HG03135 (cell line): ENCODE results near the gene AP1S2.
"Not testable (repeated sequence)": the region's sequence is repeated elsewhere in the genome, so short reads cannot be mapped to it uniquely, and the experiment has no call there.

Experiments used
- ATAC-seq: cut with Tn5 transposase; IDR thresholded peaks from one replicate; pipeline ENCODE4 v1.9.1; 2021; ENCODE audit warnings: mild to moderate bottlenecking, moderate library complexity; ENCODE audit not compliant: unreplicated experiment

AP1S2 gene

GRCh38 chrX:15855568-15856221 is 1.1 kb upstream of the AP1S2 start:
- ATAC-seq = no peak

- peak; percentile 32 for ATAC-seq
Measured at GRCh38 chrX:15854080-15854655, 445 bp downstream of the AP1S2 start.

DNA sequence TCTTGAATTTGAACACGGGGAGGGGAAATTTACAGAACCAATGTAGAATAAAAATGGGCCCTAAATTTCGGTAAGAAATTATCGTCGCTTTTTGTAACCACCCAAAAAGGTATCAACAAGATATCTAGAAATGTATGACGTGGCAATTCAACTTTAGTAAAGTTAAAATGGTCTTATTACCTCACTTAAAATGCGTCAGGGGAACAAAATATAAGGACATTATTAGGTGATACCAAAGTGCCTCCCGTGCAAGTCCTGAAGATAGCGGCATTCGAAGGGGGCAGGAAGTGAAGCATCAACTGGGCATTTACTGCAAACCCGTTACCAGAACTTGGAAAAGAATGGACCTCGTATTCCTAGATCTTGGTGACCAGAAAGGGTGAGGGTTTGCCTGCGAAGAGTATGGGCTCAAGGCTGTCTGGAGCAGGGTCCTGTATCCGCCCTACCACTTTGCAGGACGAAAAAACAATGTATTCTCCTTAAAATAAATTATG is 980 bp downstream of the AP1S2 start:
- no peak for ATAC-seq

GRCh38 chrX:15849555-15849954 is 5.1 kb downstream of the AP1S2 start:
- no peak for ATAC-seq

DNA sequence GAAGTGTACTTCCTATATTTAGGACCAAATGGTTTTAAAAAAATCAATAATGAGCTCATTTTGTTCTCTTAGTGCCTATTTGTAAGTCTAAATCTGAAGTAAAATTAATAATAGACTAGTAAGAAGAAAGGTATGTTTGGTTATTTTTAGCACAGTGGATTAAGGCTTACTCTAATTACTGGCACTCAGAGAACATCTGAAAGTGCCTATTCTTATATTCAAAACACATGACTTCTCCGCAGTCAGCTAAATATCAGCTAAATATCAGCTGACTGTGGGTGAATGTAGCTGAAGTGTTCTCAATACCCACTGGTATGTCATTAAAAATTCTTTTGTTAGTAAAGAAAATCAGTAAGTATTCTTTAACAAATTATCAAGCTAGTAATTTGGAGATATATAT is 6.0 kb downstream of the AP1S2 start:
- ATAC-seq = no peak

DNA sequence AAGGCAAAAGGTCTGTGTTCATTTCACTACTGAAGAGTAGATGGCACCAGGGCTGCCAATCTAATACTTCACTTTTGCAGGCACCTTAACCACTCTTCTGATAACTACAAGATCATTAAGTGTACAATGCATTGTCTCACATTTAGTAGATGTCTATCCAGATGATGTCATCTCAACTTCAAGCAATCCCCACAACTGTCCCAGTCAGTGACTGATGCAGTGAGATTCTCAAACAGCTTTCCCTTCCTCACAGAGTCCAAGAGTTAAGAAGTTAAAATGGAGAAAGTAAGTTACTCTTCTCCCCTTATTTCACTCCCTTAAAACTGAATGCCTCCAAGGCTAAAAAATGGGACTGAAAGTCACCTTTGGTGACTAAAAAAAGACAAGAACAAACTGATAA is 10.7 kb downstream of the AP1S2 start:
- no peak for ATAC-seq

DNA sequence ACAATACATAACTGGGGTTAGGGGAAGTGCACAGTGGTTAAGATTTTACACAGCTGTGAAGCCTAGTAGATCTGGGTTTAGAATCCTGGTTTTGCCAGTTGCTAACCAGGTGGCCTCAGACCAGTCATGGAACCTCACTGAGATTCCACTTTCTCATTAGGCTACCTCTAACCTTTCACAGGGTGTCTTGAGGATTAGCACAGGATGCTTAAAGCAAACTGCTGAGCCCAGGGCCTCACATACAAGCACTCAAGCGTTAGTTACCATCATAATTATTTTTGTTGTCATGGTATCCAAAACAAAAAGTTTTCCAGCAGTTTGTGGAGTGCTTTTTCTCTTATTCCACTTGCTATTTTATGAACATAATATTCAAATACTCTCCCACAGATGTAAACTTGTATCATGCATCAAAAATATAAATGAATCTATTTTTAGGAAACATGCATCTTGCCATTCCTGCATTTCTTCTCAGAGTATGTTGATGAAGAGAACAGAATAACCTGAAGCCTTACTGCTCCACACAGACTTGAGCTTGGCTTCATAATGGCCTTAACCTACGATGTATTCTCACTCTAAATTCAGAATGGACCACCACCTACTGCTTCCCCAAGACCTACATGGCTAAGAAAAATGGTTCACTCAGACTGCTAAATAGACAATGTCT is 12.6 kb downstream of the AP1S2 start:
- no peak for ATAC-seq

- no peak for ATAC-seq
Measured at GRCh38 chrX:15838017-15838416, 16.6 kb downstream of the AP1S2 start.

- ATAC-seq = no peak
Measured at GRCh38 chrX:15834827-15835595, 19.6 kb downstream of the AP1S2 start.

GRCh38 chrX:15834053-15834452 is 20.6 kb downstream of the AP1S2 start:
- ATAC-seq = no peak

DNA sequence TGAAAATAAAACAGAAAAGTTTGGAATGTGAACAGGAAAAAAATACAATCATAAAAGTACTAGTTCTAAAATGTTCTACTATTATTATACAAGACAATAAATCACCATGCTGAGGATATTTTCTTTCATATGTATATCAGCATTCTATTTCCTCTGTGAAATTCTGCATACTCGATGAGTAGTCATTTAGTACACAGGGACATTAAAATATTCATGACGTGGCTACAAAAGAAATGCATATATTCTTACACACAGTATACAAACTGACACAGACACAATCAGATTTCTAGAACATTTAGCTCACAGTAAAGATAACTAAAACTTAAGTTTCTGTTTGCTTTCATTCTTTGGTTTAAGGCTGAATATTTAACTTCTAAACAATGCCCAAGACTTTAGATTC is 23.3 kb downstream of the AP1S2 start:
- ATAC-seq = not testable (repeated sequence)

DNA sequence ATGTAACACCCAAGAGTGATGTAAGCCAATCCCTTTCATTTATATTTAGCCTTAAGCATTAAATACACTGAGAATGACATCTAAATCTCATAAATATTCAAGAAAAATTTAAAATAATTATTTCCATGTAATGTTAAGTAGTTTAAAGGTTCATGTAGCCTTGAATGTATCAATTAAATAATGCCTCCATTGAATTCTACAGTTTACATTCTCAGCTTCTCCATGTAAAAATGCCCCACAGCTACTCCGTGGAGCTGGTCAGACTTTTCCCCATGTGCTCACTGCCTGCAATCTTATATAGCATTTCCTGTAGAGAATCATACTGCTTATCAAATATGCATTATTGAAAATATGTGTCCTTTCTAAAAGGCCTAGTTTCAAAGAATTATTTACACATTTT is 25.4 kb downstream of the AP1S2 start:
- no peak for ATAC-seq

GRCh38 chrX:15825936-15826335 is 28.7 kb downstream of the AP1S2 start:
- ATAC-seq = no peak

DNA sequence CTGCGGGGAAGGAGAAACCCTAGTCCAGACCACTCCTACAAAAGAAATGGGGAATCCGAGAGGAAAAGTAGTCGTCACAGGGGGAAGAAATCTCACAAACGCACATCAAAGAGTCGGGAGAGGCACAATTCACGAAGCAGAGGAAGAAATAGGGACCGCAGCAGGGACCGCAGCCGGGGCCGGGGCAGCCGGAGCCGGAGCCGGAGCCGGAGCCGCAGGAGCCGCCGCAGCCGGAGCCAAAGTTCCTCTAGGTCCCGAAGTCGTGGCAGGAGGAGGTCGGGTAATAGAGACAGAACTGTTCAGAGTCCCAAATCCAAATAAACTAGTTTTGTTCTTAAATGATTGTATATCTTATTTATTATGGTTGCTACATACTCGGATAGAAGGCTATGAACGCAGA is 31.7 kb downstream of the AP1S2 start:
- no peak for ATAC-seq

DNA sequence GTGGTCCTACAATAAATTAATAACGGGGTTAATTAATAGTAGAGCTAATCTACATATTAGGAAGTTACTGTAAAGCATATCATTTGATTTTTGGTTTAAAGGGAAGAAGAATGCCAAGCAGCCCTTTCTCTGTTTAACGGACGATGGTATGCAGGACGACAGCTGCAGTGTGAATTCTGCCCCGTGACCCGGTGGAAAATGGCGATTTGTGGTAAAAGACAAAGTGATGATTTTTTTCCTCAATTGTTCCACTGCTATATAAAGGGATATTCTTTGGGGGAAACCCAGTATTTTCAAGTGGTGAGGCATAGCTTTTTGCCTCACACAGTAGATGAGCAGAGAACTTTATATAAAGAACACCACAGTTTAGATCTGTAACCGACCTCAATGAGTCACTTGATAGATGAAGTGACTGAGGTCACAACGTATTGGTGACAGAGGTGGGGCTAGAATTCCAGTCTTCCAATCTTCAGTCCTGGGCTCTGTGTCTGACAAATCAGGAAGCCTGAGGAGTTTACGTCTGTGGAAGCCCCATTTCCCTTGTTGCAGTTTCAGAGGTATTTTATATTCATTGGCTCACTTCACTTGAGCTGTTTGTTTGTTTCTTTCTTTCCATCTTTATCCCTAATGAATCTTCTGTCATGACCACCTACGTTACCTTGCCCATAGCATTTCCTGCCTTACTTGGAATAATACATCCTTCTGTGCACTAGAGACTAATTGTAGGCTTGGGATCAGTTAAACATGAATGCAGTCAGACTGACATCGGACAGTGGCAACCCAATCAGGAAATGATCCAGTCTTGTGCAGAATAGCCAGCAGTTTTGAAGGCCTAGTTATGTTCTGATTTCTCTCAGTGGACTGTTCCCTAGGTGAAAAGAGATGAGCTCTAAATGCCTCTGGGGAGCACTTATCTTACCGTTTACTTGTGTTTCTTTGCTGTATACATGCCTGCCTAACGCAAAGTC is 34.2 kb downstream of the AP1S2 start:
- ATAC-seq = no peak

GRCh38 chrX:15816886-15817285 is 37.7 kb downstream of the AP1S2 start:
- ATAC-seq = no peak

DNA sequence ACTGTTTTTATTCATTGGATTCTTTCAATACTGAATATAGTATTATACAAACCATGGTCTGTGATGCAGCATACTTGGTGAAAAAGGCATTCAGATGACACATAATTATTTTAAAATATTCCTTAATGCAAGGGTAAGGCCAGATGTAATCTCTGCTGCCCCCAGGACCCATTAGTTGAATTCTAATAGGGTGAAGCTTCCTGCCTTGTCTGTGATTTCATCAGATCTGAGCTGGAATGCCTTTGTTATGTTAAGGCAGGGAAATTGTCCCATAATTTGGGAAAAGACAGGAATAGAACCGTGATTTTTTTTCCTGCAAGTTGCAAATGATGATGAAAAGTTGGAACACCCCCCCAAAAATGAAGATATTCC is 38.2 kb downstream of the AP1S2 start:
- ATAC-seq = no peak

DNA sequence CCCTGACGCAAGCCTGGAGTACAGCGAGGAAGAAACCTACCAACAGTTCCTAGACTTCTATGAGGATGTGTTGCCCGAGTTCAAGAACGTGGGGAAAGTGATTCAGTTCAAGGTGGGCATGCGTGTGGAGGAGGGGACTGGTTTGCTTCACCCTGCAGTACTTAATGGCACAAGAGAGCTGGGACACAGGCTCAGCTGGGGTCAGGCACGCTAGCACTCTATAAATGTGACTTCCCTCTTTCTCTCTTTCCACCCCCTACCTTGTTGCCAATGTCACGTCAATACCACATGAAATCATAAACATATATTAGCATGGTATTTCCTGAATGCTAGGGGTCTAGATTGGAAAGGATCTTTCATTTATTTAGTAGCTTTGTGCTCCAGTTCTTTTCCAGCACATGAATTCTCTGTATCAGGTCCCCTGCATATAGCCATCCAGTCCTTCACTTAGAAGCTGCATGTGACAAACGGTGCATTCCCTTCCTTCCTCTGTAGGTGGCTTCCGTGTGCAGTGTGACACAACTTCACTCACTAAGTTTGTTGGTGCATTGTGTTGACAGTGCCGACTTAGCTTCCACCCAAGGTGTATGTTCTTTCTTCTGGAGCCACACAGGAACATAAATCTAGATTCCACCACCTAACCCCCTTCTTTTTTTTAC is 38.7 kb downstream of the AP1S2 start:
- peak; percentile 77 for ATAC-seq

GRCh38 chrX:15814771-15815365 is 39.7 kb downstream of the AP1S2 start:
- no peak for ATAC-seq

GRCh38 chrX:15813416-15813815 is 41.2 kb downstream of the AP1S2 start:
- no peak for ATAC-seq
